Activated naive CD4-positive, alpha-beta T cell treated with anti-CD3 and anti-CD28 coated beads, Interleukin-2, amount 10 ng/mL, durations not matched to agents 5 hours and 36 hours (primary cell): ENCODE data around the gene ATP1B4. TPM values are rescaled to one million over a fixed set of nuclear protein-coding genes. Genes with fewer than 3 reads are reported as not detected.

ENCODE experiments used
- total RNA-seq, 2 experiments: library from RNA; stranded (reverse); gene quantifications; one replicate each; pipeline ENCODE4 v1.2.3, GENCODE V29; 2021

Gene ATP1B4
- total RNA-seq, result not detected

GRCh38 chrX:120361764-120362305 lies at the start of gene ATP1B4:
TSS of gene ATP1B4 (plus strand) at chrX:120362089. CDS start at chrX:120362169, 80 bp downstream.

Other genes with a start within 250 kb of the ATP1B4 start
- gene RHOXF1, start 246.2 kb upstream of the ATP1B4 start, total RNA-seq, result under 1 TPM; 0.53 to 0.55 TPM
- not detected for gene RHOXF2, start 203.5 kb upstream of the ATP1B4 start, total RNA-seq
- 10 to 100 TPM; 18.2 to 18.3 TPM for gene ZBTB33, start 111.3 kb upstream of the ATP1B4 start, total RNA-seq
- gene TMEM255A, start 50.6 kb upstream of the ATP1B4 start, total RNA-seq, result not detected
- gene LAMP2, start 107.2 kb downstream of the ATP1B4 start, total RNA-seq, result 10 to 100 TPM; 46.1 to 47.5 TPM
- 10 to 100 TPM; 45.3 to 48.3 TPM for gene CUL4B, start 198.9 kb downstream of the ATP1B4 start, total RNA-seq
- gene MCTS1, start 242.0 kb downstream of the ATP1B4 start, total RNA-seq, result 10 to 100 TPM; 43.8 to 49.3 TPM